Measurements from ENCODE around the gene ZMYND15.

DNA sequence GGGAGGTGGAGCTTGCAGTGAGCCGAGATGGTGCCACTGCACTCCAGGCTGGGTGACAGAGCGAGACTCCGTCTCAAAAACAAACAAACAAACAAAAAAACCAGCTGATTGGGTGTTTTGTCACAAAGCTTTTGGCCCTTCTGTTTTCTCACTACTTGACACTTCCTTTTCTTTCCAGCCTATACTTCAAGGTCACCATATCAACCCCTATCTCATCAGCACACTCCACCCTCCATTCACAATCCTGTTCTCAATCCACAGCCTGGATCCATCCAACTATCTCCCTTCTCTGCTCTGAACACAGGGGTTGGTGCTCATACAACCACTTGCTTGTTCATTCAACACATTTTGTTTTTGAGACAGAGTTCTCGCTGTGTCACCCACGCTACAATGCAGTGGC is 15.0 kb upstream of the ZMYND15 start:
- TF ChIP-seq, protein P1, sequence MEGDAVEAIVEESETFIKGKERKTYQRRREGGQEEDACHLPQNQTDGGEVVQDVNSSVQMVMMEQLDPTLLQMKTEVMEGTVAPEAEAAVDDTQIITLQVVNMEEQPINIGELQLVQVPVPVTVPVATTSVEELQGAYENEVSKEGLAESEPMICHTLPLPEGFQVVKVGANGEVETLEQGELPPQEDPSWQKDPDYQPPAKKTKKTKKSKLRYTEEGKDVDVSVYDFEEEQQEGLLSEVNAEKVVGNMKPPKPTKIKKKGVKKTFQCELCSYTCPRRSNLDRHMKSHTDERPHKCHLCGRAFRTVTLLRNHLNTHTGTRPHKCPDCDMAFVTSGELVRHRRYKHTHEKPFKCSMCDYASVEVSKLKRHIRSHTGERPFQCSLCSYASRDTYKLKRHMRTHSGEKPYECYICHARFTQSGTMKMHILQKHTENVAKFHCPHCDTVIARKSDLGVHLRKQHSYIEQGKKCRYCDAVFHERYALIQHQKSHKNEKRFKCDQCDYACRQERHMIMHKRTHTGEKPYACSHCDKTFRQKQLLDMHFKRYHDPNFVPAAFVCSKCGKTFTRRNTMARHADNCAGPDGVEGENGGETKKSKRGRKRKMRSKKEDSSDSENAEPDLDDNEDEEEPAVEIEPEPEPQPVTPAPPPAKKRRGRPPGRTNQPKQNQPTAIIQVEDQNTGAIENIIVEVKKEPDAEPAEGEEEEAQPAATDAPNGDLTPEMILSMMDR (conservative IDR thresholded peaks at IDR 0.05 in 1 of 2, IDR thresholded peaks at IDR 0.05 in 1 of 2; ENCODE audit: low read depth in 1 of 2, low read length in 2 of 2): no peak
- no peak for TF ChIP-seq EZH2 (IDR thresholded peaks at IDR 0.05; ENCODE audit: low read length, missing control alignments)

Measured in fibroblast of lung (primary cell).